Measurements from ENCODE around the gene EMX1.
A peak's percentile ranks its signal among the peaks of the same experiment; 100 is the strongest.

Gene EMX1

DNA sequence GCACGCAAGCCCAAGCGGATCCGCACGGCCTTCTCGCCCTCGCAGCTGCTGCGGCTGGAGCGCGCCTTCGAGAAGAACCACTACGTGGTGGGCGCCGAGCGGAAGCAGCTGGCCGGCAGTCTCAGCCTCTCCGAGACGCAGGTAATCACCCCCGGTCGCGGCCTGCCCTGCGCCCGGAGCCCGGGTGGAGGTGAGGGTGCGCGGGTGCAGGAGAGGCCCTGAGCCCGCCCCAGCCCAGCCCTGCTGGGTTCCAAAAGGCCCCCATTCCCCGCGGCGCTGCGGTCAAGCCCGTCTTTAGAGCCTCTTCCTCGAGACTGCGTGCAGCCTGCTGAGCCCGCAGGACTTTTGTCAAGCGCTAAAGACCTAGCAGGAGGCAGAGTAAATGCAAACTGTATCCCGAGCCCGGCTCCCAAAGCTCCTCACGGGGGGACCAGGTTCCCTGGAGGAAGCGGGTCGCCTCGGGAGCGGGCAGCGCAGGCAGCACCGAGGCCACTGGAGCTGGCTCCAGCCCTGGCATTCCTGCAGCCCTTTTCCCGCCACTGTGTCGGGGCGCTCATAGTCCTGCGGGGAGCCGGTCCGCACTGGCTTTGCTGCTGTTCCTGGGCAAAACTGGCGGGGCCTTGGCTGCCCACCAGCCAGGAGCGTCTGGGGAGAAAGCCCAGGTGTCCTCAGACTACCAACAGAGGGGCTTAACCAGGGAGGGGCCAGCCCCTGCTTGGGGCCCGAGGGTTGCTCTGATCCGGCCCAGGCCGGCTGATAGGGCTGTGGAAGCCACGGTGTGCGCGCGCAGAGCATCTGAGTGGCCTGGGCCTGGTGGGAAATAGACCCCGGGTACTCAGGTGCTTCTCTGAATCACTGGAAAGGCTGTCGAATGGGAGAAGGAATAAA is 7.3 kb downstream of the EMX1 start:
- DNase-seq (ENCODE audit: low read depth in 2 of 2): no peak

DNA sequence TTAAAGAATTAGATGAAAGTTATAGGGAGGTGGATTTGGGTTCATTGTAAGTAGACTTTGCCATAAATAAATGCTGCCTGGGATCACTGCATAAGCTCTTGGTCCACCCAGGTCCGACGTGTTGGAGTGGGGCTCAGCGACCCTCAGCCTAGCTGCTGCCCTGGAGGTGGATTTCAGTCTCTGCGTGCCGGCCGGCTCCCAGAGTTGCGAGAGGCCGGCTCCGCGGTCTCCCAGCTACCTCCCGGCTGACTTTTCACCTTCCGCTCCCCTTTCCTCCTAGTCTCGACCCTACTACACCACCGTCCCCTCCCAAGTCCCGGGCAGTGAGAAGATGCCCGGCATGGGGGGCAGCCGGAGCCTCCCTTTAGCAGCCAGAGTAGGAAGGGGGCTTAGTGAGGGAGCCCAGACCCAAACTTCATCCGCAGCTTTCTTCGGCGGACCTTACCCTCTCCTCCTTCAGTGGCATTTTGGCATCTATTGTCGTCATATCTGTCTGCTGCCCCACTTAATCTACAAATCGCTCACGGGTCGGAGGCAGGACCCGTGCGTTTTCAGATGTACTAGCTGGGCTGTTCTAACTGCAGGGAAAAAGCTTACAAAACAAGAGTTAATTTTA is 8.1 kb downstream of the EMX1 start:
- DNase-seq (ENCODE audit: low read depth in 2 of 2): no peak

DNA sequence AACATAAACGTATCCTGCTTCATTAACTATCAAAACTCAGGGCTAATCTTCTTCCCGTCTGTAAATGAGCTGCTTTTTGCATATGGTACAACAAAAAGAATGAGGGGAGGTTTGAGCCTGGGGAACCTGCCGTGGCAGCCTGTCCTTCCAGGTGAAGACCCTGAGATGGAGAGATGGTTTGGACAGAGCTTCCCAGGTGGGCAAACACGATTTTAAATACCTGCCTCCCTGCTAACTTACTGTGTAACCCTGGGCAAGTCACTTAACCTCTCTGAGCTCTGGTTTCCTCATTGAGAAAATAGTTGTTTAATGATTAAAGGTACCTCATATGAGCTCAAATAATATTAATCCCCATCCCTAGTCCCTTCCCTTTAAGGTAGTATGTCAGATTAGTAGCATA is 9.0 kb downstream of the EMX1 start:
- no peak for DNase-seq (ENCODE audit: low read depth in 2 of 2)

- DNase-seq (ENCODE audit: low read depth in 2 of 2): no peak
Measured at GRCh38 chr2:72926811-72927465, 9.6 kb downstream of the EMX1 start.

DNA sequence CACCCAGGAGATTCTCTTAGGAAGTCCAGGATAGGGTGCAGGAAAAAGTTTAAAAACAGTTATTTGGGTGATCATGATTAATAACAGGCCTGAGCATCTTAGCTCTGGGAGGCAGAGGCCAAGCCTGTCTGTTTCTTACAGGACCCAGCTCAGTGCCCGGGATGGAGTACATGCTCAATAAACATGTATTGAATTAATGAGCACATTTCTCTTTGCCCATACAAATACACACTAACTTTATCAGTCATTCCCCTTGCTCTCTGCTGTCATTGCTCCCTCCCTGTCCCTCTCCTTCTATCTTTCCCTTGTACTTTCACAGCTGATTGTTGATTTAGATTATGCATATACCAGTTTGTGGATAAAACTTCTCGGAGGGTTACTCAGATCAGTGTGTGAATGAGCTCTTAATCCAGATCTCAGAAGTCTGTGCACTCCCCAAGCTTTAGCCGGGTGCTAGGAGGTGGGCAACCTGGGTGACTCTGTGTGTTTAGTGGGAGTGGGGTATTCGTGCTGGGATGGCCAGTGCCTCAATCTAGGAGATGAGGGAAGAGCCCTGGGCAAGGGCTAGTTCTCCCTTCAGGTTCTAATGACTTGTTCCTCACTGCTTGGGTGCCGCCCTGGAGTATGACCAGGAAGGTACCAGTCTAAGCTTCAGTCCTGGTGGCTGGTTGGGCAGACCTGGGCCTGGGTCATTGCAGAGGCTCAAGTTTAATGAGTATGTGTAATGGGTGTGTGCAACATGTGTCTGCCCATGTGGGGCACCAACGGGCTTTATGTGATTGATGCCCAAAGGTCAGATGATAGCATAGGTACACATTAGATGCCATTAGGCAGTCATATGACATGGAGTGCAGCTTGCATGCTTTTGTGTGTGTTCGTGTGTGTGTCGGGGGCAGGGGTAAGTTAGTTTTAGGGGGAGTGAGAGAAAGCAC is 10.6 kb downstream of the EMX1 start:
- no peak for DNase-seq (ENCODE audit: low read depth in 2 of 2)

DNA sequence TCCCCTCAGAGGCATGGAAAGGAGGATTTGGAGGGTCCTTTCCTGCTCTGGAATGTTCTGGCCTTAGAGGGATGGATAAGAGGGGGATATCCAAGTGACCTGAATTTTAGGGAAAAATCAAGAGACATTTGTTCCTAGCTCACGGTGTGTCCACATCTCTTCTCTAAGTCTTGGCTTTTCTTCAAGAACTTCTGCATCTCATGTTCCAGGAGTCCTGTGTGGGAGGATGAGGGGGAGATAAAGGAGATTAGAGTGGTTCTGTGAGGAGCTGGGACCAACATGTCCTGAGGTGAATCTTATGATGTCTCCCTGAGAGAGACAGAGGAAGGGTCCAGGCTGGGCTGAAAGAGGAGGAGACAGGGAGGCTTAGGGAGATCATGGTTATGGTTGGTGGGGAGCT is 11.7 kb downstream of the EMX1 start:
- DNase-seq (ENCODE audit: low read depth in 2 of 2): no peak

GRCh38 chr2:72931280-72931910 is 14.1 kb downstream of the EMX1 start:
- no peak for DNase-seq (ENCODE audit: low read depth in 2 of 2)

- no peak for DNase-seq (ENCODE audit: low read depth in 2 of 2)
Measured at GRCh38 chr2:72932045-72932740, 14.9 kb downstream of the EMX1 start.

GRCh38 chr2:72932805-72933204 is 15.5 kb downstream of the EMX1 start:
- DNase-seq (ENCODE audit: low read depth in 2 of 2): no peak

DNA sequence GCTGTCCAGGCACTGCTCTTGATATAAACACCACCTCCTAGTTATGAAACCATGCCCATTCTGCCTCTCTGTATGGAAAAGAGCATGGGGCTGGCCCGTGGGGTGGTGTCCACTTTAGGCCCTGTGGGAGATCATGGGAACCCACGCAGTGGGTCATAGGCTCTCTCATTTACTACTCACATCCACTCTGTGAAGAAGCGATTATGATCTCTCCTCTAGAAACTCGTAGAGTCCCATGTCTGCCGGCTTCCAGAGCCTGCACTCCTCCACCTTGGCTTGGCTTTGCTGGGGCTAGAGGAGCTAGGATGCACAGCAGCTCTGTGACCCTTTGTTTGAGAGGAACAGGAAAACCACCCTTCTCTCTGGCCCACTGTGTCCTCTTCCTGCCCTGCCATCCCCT is 15.9 kb downstream of the EMX1 start:
- DNase-seq (ENCODE audit: low read depth in 2 of 2): no peak

DNA sequence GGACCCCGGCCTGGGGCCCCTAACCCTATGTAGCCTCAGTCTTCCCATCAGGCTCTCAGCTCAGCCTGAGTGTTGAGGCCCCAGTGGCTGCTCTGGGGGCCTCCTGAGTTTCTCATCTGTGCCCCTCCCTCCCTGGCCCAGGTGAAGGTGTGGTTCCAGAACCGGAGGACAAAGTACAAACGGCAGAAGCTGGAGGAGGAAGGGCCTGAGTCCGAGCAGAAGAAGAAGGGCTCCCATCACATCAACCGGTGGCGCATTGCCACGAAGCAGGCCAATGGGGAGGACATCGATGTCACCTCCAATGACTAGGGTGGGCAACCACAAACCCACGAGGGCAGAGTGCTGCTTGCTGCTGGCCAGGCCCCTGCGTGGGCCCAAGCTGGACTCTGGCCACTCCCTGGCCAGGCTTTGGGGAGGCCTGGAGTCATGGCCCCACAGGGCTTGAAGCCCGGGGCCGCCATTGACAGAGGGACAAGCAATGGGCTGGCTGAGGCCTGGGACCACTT is 16.4 kb downstream of the EMX1 start:
- DNase-seq (ENCODE audit: low read depth in 2 of 2): no peak

DNA sequence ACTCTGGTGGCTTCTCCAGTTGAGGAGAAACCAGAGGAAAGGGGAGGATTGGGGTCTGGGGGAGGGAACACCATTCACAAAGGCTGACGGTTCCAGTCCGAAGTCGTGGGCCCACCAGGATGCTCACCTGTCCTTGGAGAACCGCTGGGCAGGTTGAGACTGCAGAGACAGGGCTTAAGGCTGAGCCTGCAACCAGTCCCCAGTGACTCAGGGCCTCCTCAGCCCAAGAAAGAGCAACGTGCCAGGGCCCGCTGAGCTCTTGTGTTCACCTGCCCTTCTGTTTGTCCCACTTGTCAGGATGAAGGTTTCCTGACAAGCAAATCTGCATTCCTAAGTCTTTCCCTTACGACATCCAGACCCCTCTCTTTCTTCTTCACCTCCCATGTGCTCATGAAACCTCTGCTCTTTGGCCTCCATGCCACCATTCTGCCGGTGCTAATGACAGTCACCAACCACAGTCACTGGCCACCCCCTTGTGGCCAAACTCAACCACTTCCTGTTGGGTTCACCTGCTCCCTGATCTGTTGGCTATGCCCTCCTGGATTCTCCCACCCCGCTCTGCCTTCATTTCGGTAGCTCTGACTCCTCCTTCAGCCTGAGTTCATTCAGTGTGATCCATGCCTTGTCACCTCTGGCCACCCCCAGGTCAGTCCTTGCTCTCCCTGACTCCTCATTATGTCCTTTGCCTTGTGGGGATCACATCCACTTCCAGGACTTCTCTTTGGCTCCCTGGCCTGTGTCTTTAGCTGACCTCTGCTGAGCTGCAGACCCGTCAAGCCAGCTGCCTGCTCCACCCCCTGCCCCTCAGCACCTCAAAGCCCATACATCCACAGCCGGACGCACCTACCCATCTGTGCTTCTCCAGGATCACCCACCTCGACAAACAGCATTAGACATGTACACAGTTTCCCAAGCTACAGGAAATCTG is 17.6 kb downstream of the EMX1 start:
- no peak for DNase-seq (ENCODE audit: low read depth in 2 of 2)

DNA sequence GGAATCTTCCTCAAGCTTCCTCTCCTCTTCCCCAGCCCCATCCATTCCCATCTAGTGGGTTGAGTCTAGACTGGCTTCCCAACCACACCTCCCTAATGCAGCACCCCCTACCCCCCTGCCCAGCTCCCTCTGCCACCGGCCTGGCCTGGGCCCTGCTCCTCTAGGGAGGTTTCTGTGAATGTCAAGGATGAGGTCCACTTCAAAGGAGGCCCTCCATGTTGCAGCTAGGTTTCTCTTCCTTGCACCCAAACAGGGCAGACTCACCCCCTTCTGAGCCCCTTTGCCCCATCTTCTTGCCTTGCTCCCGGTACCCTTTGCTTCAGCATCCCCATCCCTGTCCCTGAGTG is 18.3 kb downstream of the EMX1 start:
- DNase-seq (ENCODE audit: low read depth in 2 of 2): no peak

- DNase-seq (ENCODE audit: low read depth in 2 of 2): no peak
Measured at GRCh38 chr2:72936660-72937355, 19.5 kb downstream of the EMX1 start.

- DNase-seq (ENCODE audit: low read depth in 2 of 2): no peak
Measured at GRCh38 chr2:72937356-72937669, 20.0 kb downstream of the EMX1 start.

DNA sequence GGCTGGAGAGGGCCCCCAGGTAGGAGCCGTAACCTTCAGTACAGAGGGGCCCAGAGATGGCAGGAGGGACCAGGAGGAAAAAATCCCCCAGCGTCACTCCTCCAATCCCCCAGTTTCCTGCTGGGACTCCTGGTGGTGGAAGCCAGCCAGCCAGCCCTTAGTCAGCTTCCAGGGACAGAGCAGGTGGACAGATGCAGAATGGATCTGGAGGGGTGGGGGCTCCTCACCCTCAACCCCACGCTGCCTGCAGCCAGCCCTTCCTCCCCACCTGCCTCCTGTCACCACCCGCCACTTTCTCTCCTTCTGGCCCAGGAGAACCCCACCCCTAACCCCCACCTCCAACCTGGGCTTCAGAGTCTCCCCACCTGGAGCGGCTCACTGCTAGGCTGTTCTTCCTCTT is 21.1 kb downstream of the EMX1 start:
- DNase-seq (ENCODE audit: low read depth in 2 of 2): no peak

GRCh38 chr2:72940361-72940760 is 23.0 kb downstream of the EMX1 start:
- no peak for DNase-seq (ENCODE audit: low read depth in 2 of 2)

DNA sequence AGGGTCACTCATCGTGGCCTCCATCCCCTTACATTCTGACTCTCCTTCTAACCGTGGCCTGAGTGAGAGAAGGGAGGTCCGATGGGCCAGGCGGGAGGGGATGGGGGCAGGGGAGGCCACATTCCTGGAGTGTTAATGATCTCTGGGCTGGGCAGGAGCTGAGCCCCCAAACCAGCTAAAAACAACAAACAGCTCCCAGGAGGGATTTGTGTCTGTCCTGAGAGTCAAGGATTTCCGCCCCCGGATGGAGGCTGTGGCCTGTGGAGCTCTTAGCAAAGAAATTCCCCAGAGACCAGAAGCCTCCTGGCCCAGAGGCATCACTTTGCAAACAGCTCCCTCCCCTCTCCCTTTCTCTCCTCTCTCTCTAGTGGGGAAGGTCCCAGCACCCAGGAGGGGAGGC is 23.5 kb downstream of the EMX1 start:
- DNase-seq (ENCODE audit: low read depth in 2 of 2): peak in 1 of 2 experiments; percentile 9

DNA sequence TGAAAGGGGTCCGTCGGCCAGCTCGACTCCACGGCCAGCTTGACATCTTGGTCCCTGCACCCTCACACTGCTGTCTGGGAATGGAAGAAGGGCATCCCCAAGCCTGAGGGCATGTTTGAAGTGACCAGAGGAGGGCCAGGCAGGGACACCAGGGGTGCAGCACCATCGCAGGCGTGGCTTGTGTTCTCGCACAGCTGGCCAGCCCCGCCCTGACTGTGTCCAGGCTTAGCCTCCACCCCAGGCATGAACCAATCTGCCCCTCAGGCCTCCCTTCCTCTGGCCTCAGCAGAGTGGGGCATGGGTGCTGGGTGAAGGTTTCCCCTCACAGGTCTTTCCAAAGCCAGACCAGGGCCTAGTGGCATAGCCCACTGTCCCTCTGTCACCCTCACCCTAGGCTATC is 25.0 kb downstream of the EMX1 start:
- no peak for DNase-seq (ENCODE audit: low read depth in 2 of 2)
